ENCODE results near the gene TMEM8B.

TMEM8B gene

GRCh38 chr9:35842020-35842745, 13.2 kb downstream of the TMEM8B start:
- DNase-seq: no peak

- no peak for DNase-seq
These were observed 13.8 kb downstream of the TMEM8B start for GRCh38 chr9:35842795-35843194.

- DNase-seq: peak; percentile 12
These were observed 15.7 kb downstream of the TMEM8B start for GRCh38 chr9:35844628-35845270.

GRCh38 chr9:35845824-35846771, 17.1 kb downstream of the TMEM8B start:
- DNase-seq: no peak

DNA sequence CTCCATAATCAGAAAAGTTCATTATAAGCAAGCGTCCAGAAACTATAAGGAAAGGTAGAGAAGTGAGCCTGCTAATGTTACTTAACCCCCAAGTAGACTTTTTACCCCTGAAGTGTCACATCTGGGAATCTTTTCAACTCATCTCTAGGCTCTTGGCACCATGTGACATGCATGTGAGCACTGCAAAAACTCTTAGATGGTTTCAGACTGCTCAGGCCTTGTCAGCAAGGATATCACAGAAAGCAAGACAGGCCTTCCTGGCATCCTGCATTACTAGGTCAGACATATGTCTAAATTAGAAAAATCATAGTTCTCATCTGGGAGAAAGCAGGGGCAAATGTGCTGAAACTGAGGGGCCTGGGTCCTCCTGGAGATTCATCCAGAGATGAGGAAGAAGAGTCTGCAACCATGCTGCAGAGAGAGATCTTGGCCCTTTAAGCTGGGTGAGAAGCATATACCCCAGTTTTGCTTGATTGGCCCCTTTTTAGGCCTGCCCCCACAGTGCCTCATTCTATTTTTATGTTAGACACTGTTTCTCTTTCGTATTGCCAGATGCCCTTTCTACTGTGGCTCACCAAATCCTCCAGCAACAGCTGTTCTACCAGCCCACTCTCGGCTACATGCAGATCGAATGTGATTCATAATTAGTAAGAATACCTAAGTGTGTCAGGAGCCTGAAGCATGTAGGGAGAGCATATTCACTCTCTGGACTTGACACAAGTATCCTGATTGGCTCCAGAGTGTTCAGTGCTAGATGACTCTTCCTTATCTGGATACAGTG, 19.0 kb downstream of the TMEM8B start:
- DNase-seq: no peak

DNA sequence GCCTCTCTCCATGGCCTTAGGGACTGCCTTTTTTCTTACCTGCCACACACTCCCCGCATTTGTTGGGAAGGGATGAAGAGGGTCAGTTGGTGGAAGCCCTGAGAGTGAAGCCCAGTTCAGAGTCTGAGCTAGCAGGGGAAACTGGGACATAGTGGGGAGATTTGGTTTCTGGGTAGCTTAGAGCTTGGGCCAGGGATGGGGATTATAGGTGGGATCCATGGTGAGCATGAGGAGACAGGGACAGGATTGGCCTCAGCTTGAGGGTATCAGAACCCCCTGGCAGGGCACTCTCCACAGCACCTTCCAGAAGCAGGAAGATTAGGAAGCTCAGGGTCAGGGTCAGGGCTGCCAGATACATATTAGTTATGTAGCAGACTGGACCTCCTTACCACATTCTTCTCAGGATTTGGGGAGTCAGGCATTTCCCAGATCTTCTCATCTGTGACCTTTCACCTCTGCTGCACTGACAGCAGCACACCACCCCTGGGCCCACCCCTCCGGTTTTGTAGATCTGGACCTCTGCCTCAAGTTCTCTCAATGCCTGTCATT, 23.3 kb downstream of the TMEM8B start:
- no peak for DNase-seq

GRCh38 chr9:35852876-35853865, 24.1 kb downstream of the TMEM8B start:
- no peak for DNase-seq

GRCh38 chr9:35854091-35854762, 25.2 kb downstream of the TMEM8B start:
- DNase-seq: no peak

DNA sequence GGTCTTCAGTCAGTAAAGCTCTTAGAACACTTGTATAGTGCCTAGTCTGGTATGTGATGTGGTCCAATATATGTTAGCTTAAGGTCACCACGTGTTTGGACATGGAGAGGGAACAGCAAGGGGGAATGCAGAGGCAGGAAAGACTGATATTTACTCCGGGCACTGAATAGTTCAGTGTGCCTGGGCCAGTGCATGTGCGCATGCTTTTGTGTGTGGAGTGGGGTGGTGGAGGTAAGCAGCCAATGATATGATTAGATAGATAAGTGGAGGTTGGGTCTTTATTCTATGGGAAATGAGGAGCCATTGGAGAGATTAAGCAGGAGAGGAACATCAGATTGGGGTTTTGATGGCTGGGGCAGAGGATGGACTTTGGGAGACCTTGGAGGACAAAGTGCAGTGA, 27.2 kb downstream of the TMEM8B start:
- no peak for DNase-seq

DNA sequence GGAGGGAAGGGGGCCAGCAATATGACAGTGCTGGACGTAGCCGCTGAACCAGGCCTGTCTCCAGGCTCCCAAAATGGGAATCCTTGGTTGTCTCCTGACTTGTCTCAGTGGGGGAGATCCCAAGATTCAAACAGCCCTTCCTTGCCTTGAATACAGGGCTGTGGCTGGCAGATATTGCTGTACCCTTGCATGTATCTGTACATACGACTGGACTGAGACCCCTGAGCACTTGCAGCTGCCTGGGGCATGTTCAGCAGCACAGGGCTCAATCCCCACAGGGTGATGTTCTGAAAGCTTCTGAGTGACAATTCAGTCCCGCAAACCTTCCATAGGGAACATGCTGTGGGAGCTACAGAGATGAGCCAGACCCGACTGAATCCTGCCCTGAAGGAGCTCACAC, 27.9 kb downstream of the TMEM8B start:
- DNase-seq: no peak

GRCh38 chr9:35858458-35858857, 29.4 kb downstream of the TMEM8B start:
- DNase-seq: no peak

DNA sequence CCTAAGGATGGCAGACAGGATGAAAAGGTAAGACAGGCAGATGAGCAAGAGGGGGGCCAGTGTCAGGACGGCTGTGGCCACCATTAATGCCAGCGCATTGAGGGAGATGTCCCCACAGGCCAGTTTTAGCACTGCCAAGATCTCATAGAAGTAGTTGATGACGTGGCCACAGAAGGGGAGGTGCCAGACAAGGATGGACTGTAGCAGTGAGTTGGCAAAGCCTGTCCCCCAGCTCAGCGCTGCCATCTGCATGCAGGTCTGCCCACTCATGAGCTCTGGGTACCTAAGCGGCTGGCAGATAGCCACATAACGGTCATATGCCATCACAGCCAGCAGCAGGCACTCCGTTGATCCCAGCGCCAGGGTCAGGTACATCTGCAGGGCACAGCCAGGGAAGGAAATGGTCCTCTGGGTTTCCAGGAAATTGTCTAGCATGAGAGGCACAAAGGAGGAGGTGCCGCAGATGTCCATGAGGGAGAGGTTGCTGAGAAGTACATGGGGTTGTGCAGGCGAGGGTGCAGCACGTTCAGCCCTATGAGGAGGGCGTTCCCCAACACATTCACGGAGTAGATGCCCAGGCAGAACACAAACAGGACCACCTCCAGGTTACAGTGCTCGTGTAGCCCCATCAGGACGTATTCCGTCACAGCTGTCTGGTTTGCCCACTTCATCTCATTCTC, 30.4 kb downstream of the TMEM8B start:
- no peak for DNase-seq

GRCh38 chr9:35859990-35860339, 30.9 kb downstream of the TMEM8B start:
- no peak for DNase-seq

DNA sequence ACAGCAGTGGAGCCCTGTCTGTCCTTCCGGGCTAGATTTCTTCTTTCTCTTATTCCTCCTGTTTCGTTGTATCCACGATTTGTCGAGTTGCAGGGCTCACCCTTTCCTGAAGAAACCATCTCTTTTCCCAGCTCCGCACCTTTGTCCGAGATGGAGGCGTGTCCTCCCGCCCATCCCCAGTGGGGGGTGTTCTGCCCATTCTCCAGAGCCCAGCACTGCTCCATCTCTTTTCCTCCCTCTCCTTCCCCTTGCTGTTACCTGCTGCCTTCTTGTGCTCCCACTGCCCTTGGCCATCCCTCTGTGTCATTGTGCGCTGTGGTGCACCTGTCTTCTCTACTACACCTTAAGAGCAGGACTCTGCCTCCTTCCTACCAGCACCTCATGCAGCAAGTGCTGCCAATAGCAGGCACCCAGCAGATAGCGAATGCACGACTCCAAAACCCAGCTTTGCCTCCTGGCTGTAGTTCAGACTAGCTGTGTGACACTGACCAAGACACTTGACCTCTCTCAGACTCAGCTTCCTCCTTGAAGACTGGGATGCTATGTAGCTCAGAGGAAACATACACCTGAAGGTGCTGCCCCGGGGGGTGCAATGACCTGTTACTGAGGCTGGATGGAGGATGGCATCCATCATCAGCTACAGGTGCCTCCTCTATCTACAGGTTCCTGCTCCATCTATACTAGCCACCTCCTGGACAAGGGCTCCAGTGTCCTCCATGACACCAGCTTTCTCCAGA, 32.3 kb downstream of the TMEM8B start:
- DNase-seq: no peak

DNA sequence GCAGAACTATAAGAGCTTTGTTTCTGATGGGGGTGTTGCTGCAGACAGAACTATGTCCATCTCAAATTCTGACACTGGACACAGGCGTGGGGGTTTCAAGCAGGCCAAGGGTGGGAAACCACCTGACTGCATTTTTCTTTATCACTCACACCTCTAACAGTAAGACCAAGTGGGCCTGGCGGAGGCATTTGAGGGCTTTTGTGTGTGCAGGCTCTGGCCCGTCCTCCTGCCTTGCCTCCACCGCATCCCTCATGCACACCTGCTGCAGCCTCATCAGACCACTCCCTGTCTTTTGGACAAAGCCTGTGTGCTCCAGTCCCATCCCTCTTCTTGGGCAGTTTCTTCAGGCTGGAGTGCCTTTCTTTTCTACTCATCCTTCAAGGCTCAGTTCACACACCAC, 33.3 kb downstream of the TMEM8B start:
- no peak for DNase-seq

DNA sequence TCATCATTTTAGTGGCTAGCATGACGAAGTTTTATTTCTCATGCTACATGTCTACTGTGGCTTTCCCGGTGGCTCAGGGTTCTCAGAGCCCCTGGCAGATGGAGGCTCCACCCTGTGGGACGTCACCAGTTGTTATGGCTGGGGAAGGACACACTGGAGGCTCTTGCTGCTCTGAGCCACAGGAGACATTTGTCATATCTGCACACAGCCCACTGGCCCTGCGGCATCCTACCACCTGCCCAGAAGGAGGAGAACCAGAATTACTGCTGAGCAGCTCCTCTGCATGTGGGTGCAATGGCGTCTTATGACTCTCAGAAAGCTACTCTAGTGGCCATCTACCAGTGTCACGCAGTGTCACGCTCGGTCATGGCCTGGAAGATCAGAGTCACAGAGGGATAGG, 34.6 kb downstream of the TMEM8B start:
- DNase-seq: no peak

- DNase-seq: no peak
These were observed 35.7 kb downstream of the TMEM8B start for GRCh38 chr9:35864695-35865255.

- no peak for DNase-seq
These were observed 38.5 kb downstream of the TMEM8B start for GRCh38 chr9:35867538-35867937.

DNA sequence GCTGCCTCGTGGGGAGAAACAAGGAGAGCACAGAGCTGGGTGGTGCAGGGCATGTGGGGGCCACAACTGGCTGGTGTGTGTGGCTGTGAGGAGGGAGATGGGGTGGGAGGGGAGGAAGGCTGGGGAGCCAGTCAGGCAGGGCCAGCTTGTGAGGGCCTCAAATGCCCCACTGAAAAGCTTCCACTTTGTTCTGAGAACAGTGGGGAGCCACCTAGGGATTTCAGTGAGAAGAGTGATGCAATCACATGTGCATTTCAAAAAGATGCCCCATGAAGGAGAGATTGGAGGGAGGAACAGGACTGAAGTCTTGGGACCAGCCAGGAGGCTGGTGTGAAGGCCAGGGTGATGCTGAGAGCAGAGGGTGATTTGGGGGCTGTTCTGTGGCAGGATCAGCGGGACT, 39.9 kb downstream of the TMEM8B start:
- DNase-seq: no peak
